Brain microvascular endothelial cell (primary cell): Measurements from ENCODE around the gene TANC1.
A peak's percentile ranks its signal among the peaks of the same experiment; 100 is the strongest.

Experiments used
- DNase-seq: peaks from one replicate; pipeline ENCODE4 v3.0.0-alpha.2; 2020
- H3K27ac ChIP-seq: fragments of 250-450 bp; sonication (Bioruptor Pico); 2 replicates; pipeline ENCODE4 v1.5.1; 2020; ENCODE audit warnings: mild to moderate bottlenecking, moderate library complexity
- H3K27me3 ChIP-seq: fragments of 250-450 bp; sonication (Bioruptor Pico); replicated peaks from 2 replicates; pipeline ENCODE4 v1.5.1; 2020; ENCODE audit warnings: mild to moderate bottlenecking
- H3K36me3 ChIP-seq: fragments of 250-450 bp; sonication (Bioruptor Pico); replicated peaks from 2 replicates; pipeline ENCODE4 v1.5.1; 2020; ENCODE audit warnings: mild to moderate bottlenecking
- H3K4me3 ChIP-seq: 2 replicates; pipeline ENCODE4 v1.5.1; 2011; ENCODE audit warnings: low read depth, mild to moderate bottlenecking, control low read depth, low read length, moderate library complexity
- CTCF ChIP-seq: IDR thresholded peaks from 2 replicates; pipeline ENCODE4 v1.5.1; 2011; ENCODE audit warnings: low read depth, mild to moderate bottlenecking, moderate library complexity, low read length, control low read depth, inconsistent platforms; ENCODE audit errors: missing control alignments
- in situ Hi-C: cut with HindIII; loops from 2 replicates; pipeline ENCODE4 v1.10.0; 2017; ENCODE audit warnings: low sequenced_read_pairs, low pct_ligation_motif_present

Gene TANC1

GRCh38 chr2:159044804-159045286, 76.4 kb downstream of the TANC1 start:
- DNase-seq: no peak
- Histone ChIP-seq H3K27ac (no peak overlapping the region), H3K4me3 (no peak overlapping the region), H3K27me3 (no peaks in the 10 kb centered on the region), H3K36me3 (no peaks in the 10 kb centered on the region)
- TF ChIP-seq CTCF: no peak
- in situ Hi-C loops: no loop called here

GRCh38 chr2:159045545-159046454, 77.4 kb downstream of the TANC1 start:
- no peak for DNase-seq
- H3K4me3 ChIP-seq: no peak overlapping the region
- no peak overlapping the region for H3K27ac ChIP-seq
- H3K36me3 ChIP-seq: no peaks in the 10 kb centered on the region
- no peak for TF ChIP-seq CTCF
- in situ Hi-C loops: no loop called here
- H3K27me3 ChIP-seq: no peaks in the 10 kb centered on the region

GRCh38 chr2:159046966-159047365, 78.5 kb downstream of the TANC1 start:
- Histone ChIP-seq H3K36me3 (no peaks in the 10 kb centered on the region), H3K27ac (peak overlapping the region; percentile 35), H3K27me3 (no peaks in the 10 kb centered on the region), H3K4me3 (no peak overlapping the region)
- peak; percentile 62 for DNase-seq
- in situ Hi-C loops: no loop called here
- no peak for TF ChIP-seq CTCF

- H3K27me3 ChIP-seq: no peaks in the 10 kb centered on the region
- H3K27ac ChIP-seq: no peak overlapping the region
- no peaks in the 10 kb centered on the region for H3K36me3 ChIP-seq
- no peak for DNase-seq
- in situ Hi-C loops: loop anchor here (25.0 kb wide), 1 partner anchor 88 kb away; the partner anchor contains the start of gene TANC1
- no peak overlapping the region for H3K4me3 ChIP-seq
- no peak for TF ChIP-seq CTCF
Observed at GRCh38 chr2:159050426-159050825, 82.0 kb downstream of the TANC1 start.

GRCh38 chr2:159051133-159051532, 82.7 kb downstream of the TANC1 start:
- no peak for TF ChIP-seq CTCF
- no peaks in the 10 kb centered on the region for H3K36me3 ChIP-seq
- in situ Hi-C loops: loop anchor here (25.0 kb wide), 1 partner anchor 89 kb away; the partner anchor contains the start of gene TANC1
- DNase-seq: no peak
- H3K27ac ChIP-seq: no peak overlapping the region
- no peaks in the 10 kb centered on the region for H3K27me3 ChIP-seq
- no peak overlapping the region for H3K4me3 ChIP-seq
